GM12873 (cell line): Measurements from ENCODE around the gene LRRTM4.

Experiments used
- CTCF ChIP-seq: IDR thresholded peaks from 2 replicates; pipeline ENCODE4 v1.5.1; 2012; ENCODE audit warnings: low read depth, mild to moderate bottlenecking, moderate library complexity, low read length, control low read depth; ENCODE audit not compliant: insufficient read depth; ENCODE audit errors: missing control alignments

The LRRTM4 gene

DNA sequence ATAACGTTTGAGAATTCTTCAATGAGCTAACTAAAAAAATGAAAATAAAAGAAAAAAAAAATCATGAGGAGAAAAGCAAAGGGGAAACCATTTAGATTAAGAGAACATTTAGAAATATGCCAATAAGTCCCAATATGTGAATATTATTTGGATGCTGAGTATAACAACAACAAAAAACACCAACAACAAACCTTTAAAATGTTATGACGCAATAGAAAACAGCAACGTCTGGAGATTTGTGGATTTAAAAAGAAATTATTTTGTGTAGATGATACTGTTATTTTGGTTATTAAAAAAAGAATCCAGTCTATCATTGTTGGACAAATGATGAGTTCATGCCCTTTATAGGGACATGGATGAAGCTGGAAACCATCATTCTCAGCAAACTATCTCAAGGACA is 417.2 kb downstream of the LRRTM4 start:
- TF ChIP-seq CTCF = no peak

DNA sequence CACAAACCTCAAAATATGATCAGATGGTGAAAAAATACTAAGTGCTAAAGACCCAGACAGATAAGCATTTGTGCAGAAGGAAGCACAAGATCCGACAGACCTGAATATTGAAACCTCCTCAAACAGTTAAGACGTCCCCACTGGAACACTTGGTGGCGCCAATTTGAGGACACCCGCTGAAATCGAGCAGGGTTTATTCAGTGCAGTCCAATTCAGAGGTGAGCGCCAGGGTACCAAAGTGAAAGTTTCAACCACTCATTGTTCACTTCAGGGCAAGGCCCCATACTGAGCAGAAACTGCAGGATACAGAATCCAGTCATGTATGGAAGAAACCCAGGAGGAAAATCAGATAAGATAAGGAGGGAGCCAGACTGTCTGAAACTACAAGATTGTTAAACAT is 417.6 kb downstream of the LRRTM4 start:
- TF ChIP-seq CTCF = no peak

- no peak for TF ChIP-seq CTCF
These were observed 419.2 kb downstream of the LRRTM4 start for GRCh38 chr2:77102927-77103326.

GRCh38 chr2:77101796-77102452 is 420.3 kb downstream of the LRRTM4 start:
- no peak for TF ChIP-seq CTCF

DNA sequence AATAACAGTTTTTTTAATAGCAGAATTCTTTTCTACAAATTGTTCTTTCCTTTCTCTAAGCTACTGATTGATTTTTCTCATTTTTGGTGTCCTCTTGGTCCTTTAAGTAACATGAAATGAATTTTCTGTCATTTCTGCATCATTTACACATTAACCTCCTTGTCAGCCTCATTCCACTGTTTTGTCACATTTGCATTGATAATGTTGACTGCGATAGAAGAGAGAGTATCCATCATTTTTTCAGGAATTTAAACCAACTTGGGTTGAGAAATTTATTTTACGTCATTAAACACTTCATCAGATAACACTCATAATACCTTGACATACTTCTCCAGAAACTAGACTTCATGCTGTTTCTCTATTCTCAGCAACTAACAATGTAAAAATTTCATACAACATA is 422.2 kb downstream of the LRRTM4 start:
- TF ChIP-seq CTCF = no peak

GRCh38 chr2:77095096-77095495 is 427.1 kb downstream of the LRRTM4 start:
- TF ChIP-seq CTCF = no peak

GRCh38 chr2:77087987-77088414 is 434.2 kb downstream of the LRRTM4 start:
- no peak for TF ChIP-seq CTCF

- TF ChIP-seq CTCF = no peak
These were observed 435.7 kb downstream of the LRRTM4 start for GRCh38 chr2:77086478-77086877.
